ENCODE measurements around the gene INHBC.

Gene INHBC

GRCh38 chr12:57452181-57452936 lies 17.8 kb downstream of the INHBC start:
- H3K4me1 Mint-ChIP-seq (ENCODE audit: low read depth in 2 of 2) = peaks cover 3 to 4% of the 10 kb centered on the region in 2 donors
- no peak for ATAC-seq (replicated peaks)
- H3K27ac Mint-ChIP-seq = no peak overlapping the region
- no peaks in the 10 kb centered on the region for H3K9me3 Mint-ChIP-seq
- no peak overlapping the region for H3K4me3 Mint-ChIP-seq
- peaks cover 6 to 17% of the 10 kb centered on the region in 2 donors for H3K27me3 Mint-ChIP-seq
- no peak for DNase-seq
- no peaks in the 10 kb centered on the region for H3K36me3 Mint-ChIP-seq (ENCODE audit: insufficient read depth)

GRCh38 chr12:57452937-57453509 lies 18.4 kb downstream of the INHBC start:
- Mint-ChIP-seq H3K9me3 (no peaks in the 10 kb centered on the region), H3K36me3 (ENCODE audit: insufficient read depth) (no peaks in the 10 kb centered on the region), H3K27ac (no peak overlapping the region), H3K4me1 (ENCODE audit: low read depth in 2 of 2) (peaks cover 3 to 4% of the 10 kb centered on the region in 2 donors), H3K4me3 (no peak overlapping the region), H3K27me3 (peaks cover 6 to 17% of the 10 kb centered on the region in 2 donors)
- DNase-seq = peak in 1 of 3 experiments; percentile 37
- ATAC-seq (replicated peaks) = peak; percentile 66

DNA sequence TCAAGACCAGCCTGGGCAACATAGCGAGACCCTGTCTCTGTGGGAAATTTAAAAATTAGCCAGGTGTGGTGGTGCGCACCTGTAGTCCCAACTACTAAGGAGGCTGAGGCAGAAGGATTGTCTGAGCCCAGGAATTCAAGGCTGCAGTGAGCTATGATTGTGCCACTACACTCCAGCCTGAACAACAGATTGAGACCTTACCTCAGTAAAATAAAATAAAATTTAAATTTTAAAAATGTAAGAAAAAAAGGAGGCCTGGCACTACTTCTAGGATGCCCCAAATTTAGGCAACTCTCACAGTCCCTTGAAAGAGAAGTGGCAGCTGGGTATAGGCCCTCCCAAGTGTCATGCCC lies 19.6 kb downstream of the INHBC start:
- Mint-ChIP-seq H3K9me3 (no peaks in the 10 kb centered on the region), H3K27me3 (peaks cover 6 to 17% of the 10 kb centered on the region in 2 donors), H3K4me3 (no peak overlapping the region), H3K27ac (no peak overlapping the region), H3K36me3 (ENCODE audit: insufficient read depth) (peaks cover 4% of the 10 kb centered on the region), H3K4me1 (ENCODE audit: low read depth in 2 of 2) (peaks cover 9 to 10% of the 10 kb centered on the region in 2 donors)
- ATAC-seq (replicated peaks) (no peak), DNase-seq (no peak)

DNA sequence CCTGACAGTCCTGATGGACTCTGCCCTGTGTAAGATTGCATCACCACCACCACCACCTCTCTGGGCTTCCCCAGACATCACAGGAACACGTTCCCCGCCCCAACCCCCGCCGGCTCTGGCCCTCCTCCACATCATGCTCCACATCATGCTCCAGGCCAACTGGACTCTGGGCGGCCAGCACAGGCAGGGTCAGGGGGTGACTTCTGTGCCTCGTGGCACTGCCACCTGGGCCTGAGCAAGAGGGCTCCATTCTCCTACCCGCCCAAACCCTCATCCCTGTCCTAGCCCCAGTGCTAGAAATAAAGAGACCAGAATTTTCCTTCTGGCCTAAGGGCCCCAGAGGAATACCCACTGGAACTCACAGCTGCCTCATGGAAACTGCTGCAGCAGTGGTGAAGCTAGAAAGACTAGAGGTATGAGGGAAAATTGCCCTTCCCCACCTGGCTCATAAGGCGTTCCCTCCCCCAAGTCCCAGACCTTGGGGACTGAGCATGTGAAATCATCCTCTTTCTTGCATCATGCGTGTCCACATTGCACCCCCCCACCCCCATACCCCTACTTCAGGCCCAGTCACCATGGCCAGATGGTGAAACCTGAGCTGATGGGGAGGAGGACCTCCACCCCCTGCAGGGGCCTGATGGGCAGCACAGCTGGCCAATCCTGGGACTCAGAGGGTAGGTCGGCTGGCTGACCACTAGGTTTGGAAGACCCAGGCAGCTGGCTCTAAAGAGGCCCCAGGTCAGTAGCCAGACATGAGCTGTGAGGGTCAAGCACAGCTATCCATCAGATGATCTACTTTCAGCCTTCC lies 20.2 kb downstream of the INHBC start, which contains the start of gene INHBE:
INHBE (plus strand) TSS at position 742 of the 808 bp plus-strand sequence. CDS start 230 bp downstream, outside the sequence.
- no peak for DNase-seq
- peaks cover 6% of the 10 kb centered on the region for H3K36me3 Mint-ChIP-seq (ENCODE audit: insufficient read depth)
- peaks cover 6 to 18% of the 10 kb centered on the region in 2 donors for H3K27me3 Mint-ChIP-seq
- H3K4me1 Mint-ChIP-seq (ENCODE audit: low read depth in 2 of 2) = peaks cover 15 to 16% of the 10 kb centered on the region in 2 donors
- H3K27ac Mint-ChIP-seq = peak within 1 kb of the TSS; percentile 4 to 33
- ATAC-seq (replicated peaks) = no peak
- H3K4me3 Mint-ChIP-seq = peak within 1 kb of the TSS; percentile 2 to 58
- no peaks in the 10 kb centered on the region for H3K9me3 Mint-ChIP-seq

- Mint-ChIP-seq H3K9me3 (no peaks in the 10 kb centered on the region), H3K36me3 (ENCODE audit: insufficient read depth) (peaks cover 10% of the 10 kb centered on the region), H3K27me3 (peaks cover 12 to 25% of the 10 kb centered on the region in 2 donors), H3K4me3 (peak overlapping the region; percentile 2 to 58), H3K27ac (peak overlapping the region; percentile 4 to 33), H3K4me1 (ENCODE audit: low read depth in 2 of 2) (peaks cover 19 to 21% of the 10 kb centered on the region in 2 donors)
- ATAC-seq (replicated peaks) = no peak
- no peak for DNase-seq
Observed at GRCh38 chr12:57455374-57456144, 21.0 kb downstream of the INHBC start.

DNA sequence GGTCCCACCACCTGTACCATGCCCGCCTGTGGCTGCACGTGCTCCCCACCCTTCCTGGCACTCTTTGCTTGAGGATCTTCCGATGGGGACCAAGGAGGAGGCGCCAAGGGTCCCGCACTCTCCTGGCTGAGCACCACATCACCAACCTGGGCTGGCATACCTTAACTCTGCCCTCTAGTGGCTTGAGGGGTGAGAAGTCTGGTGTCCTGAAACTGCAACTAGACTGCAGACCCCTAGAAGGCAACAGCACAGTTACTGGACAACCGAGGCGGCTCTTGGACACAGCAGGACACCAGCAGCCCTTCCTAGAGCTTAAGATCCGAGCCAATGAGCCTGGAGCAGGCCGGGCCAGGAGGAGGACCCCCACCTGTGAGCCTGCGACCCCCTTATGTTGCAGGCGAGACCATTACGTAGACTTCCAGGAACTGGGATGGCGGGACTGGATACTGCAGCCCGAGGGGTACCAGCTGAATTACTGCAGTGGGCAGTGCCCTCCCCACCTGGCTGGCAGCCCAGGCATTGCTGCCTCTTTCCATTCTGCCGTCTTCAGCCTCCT lies 21.6 kb downstream of the INHBC start:
- ATAC-seq (replicated peaks) = peak; percentile 16
- H3K36me3 Mint-ChIP-seq (ENCODE audit: insufficient read depth) = peaks cover 10% of the 10 kb centered on the region
- DNase-seq = peak in 1 of 3 experiments; percentile 40
- H3K9me3 Mint-ChIP-seq = no peaks in the 10 kb centered on the region
- peaks cover 6 to 32% of the 10 kb centered on the region in 2 donors for H3K27me3 Mint-ChIP-seq
- peaks cover 23 to 26% of the 10 kb centered on the region in 2 donors for H3K4me1 Mint-ChIP-seq (ENCODE audit: low read depth in 2 of 2)
- peak overlapping the region; percentile 2 to 15 for H3K4me3 Mint-ChIP-seq
- H3K27ac Mint-ChIP-seq = peak overlapping the region; percentile 4 to 33

- no peak overlapping the region for H3K4me3 Mint-ChIP-seq
Observed at GRCh38 chr12:57456737-57457490, 22.3 kb downstream of the INHBC start.

DNA sequence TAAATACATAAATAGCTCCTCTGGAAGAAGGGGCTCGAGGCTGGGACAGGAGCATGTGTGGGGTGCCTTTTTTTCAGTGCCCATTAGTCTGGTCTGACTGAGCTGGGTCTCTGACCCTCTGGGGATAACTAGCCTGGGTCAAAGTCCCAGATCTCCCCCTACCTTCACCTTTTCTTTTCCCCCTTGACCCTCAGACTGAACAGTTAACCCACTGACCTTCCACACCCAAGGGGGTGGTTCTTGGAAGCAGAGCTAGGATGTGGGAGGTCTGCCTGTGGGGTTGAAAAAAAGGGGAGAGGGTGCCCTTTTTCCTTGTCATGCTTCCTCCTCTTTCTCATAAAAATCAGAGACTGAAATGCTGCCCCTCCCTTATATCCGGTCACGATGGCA lies 24.1 kb downstream of the INHBC start:
- peak overlapping the region; percentile 88 to 96 for H3K4me3 Mint-ChIP-seq
- peaks cover 14% of the 10 kb centered on the region for H3K36me3 Mint-ChIP-seq (ENCODE audit: insufficient read depth)
- DNase-seq = no peak
- H3K27ac Mint-ChIP-seq = peak overlapping the region; percentile 84 to 93
- no peaks in the 10 kb centered on the region for H3K9me3 Mint-ChIP-seq
- H3K27me3 Mint-ChIP-seq = peaks cover 6 to 35% of the 10 kb centered on the region in 2 donors
- H3K4me1 Mint-ChIP-seq (ENCODE audit: low read depth in 2 of 2) = peaks cover 37 to 41% of the 10 kb centered on the region in 2 donors
- no peak for ATAC-seq (replicated peaks)

More at GRCh38 chr12:57456737-57457490, 22.3 kb downstream of the INHBC start:
- H3K27ac Mint-ChIP-seq = peak overlapping the region in 1 of 2 donors; percentile 46
- no peak for ATAC-seq (replicated peaks)
- no peak for DNase-seq
- peaks cover 10% of the 10 kb centered on the region for H3K36me3 Mint-ChIP-seq (ENCODE audit: insufficient read depth)
- no peaks in the 10 kb centered on the region for H3K9me3 Mint-ChIP-seq
- H3K4me1 Mint-ChIP-seq (ENCODE audit: low read depth in 2 of 2) = peaks cover 28 to 31% of the 10 kb centered on the region in 2 donors
- peaks cover 6 to 36% of the 10 kb centered on the region in 2 donors for H3K27me3 Mint-ChIP-seq

DNA sequence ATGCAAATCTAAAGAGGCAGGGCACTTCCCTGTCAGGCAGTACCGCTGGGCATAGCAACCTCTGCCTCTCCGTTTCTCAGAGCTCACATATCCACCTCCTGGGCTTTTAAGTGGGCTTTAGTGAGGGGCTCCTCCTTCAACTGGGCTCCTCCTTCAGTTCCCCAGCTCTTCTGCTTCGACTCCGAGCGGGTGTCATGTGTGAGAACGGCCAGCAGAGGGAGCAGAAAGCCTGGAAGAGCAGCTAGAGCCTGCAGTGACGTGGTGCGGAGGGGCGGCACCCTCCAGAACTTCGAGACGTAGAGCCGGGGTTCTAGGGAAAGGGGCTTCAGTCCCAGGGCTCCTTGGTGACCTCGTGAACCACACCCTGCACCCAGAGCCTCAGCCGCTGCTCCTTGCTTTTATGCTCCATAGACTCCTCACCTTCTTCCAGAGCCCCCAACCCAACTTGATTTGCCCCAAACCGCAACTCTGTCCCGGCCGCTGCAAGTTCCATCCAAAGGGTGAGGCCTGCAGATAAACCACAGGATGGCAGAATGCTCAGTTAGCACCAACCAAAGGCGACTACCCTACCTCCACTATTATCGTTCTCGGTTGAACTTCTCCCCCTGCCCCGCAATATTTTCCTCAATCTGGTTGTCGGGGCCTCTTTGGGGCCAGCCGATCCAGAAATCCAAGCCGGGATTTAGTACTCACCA lies 24.6 kb downstream of the INHBC start:
- Mint-ChIP-seq H3K4me1 (ENCODE audit: low read depth in 2 of 2) (peaks cover 37 to 41% of the 10 kb centered on the region in 2 donors), H3K9me3 (no peaks in the 10 kb centered on the region), H3K27ac (peak overlapping the region; percentile 84 to 93), H3K4me3 (peak overlapping the region; percentile 88 to 96), H3K36me3 (ENCODE audit: insufficient read depth) (peaks cover 14% of the 10 kb centered on the region), H3K27me3 (peaks cover 6 to 35% of the 10 kb centered on the region in 2 donors)
- peak; percentile 93 to 95 (median 94) for DNase-seq
- ATAC-seq (replicated peaks) = peak; percentile 80

DNA sequence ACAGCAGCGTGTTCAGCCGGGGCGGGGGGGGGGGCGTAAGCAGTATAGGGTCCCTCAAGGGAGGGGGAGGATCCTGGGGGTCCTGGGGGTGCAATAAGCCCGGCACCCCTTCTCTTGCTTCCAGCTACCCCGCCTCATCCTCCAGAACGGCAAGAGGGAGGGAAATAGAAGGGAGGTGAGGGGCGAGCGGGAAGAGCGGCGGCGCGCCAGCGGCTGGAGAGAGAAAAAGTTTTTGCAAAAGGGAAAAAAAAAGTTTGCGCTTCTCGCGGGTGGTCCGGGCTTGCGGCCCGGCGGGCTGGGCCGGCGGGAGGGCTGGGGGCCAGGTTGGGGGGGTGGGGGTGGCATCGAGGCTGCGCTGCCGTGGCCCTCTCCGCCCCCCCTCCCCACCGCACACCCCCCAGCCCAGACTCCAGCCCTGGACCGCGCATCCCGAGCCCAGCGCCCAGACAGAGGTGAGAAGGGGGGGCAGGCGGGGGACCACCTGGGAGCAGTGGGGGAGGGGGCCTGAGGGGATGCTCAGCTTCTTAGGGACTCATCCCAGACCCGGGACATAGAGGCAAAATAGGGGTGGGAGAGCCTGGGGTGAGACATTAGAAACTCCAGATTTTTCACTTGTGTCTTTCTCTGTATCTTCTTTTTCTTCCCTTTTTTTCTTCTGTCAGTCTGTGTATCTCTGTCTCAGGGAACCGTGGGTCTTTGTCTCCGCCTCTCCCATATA lies 25.3 kb downstream of the INHBC start, which contains the start of gene GLI1:
GLI1 (plus strand) TSS at position 36 of the 718 bp plus-strand sequence. CDS start 3,907 bp downstream, outside the sequence.
- Mint-ChIP-seq H3K4me3 (peak within 1 kb of the TSS; percentile 88 to 96), H3K4me1 (ENCODE audit: low read depth in 2 of 2) (peaks cover 41% of the 10 kb centered on the region in 2 donors), H3K27me3 (peaks cover 6 to 42% of the 10 kb centered on the region in 2 donors), H3K9me3 (no peaks in the 10 kb centered on the region), H3K36me3 (ENCODE audit: insufficient read depth) (peaks cover 14% of the 10 kb centered on the region), H3K27ac (peak within 1 kb of the TSS; percentile 84 to 93)
- ATAC-seq (replicated peaks) (no peak), DNase-seq (no peak)

- ATAC-seq (replicated peaks) (no peak), DNase-seq (no peak)
- Mint-ChIP-seq H3K36me3 (ENCODE audit: insufficient read depth) (peaks cover 14% of the 10 kb centered on the region), H3K27ac (peak overlapping the region; percentile 37 to 84), H3K4me3 (peak overlapping the region; percentile 88 to 96), H3K9me3 (no peaks in the 10 kb centered on the region), H3K4me1 (ENCODE audit: low read depth in 2 of 2) (peaks cover 41 to 42% of the 10 kb centered on the region in 2 donors), H3K27me3 (peaks cover 6 to 46% of the 10 kb centered on the region in 2 donors)
Observed at GRCh38 chr12:57460468-57460784, 25.8 kb downstream of the INHBC start.

Measured in effector memory CD8-positive, alpha-beta T cell (primary cell).